ENCODE results near the gene SCNN1G.

Gene SCNN1G

DNA sequence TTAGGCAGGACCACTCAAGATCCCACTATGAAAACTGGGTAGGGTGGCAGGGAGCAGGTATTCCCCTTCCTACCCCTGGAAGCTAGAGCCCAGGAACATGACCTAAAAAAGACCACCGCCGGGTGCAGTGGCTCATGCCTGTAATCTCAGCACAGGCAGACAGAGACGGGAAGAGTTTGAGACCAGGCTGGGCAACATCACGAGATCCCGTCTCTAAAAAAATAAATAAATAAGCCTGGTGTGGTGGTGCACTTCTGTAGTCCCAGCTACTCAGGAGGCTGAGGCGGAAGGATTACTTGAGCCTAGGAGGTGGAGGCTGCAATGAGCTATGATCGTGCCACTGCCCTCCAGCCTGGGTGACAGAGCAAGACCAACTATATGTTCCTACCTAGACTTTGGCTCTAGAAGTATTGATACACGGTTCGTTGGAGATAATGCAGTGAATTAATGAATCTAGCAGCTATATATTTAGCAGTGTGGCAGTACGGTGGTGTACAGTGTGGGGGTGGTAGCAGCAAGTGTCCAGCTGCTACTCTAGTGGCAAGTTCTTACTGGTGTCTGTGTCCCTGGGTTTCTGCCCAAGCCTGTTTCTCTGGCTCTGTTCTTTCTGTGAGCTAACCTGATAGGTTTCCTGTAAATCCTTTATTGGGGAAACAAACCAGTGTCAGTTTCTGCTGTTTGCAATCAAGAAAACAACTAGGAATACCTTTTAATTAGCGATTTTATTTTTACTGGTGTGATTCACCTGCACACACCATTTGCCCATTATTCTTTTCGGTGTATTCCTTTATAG, 30.0 kb upstream of the SCNN1G start:
- no peak for DNase-seq (ENCODE audit: extremely low read depth, low read depth)
- no peak overlapping the region for H3K4me3 ChIP-seq (replicated peaks; ENCODE audit: low read depth, low read length)
- TF ChIP-seq, protein P1, sequence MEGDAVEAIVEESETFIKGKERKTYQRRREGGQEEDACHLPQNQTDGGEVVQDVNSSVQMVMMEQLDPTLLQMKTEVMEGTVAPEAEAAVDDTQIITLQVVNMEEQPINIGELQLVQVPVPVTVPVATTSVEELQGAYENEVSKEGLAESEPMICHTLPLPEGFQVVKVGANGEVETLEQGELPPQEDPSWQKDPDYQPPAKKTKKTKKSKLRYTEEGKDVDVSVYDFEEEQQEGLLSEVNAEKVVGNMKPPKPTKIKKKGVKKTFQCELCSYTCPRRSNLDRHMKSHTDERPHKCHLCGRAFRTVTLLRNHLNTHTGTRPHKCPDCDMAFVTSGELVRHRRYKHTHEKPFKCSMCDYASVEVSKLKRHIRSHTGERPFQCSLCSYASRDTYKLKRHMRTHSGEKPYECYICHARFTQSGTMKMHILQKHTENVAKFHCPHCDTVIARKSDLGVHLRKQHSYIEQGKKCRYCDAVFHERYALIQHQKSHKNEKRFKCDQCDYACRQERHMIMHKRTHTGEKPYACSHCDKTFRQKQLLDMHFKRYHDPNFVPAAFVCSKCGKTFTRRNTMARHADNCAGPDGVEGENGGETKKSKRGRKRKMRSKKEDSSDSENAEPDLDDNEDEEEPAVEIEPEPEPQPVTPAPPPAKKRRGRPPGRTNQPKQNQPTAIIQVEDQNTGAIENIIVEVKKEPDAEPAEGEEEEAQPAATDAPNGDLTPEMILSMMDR (IDR thresholded peaks at IDR 0.05; ENCODE audit: low read depth, low read length, missing control alignments), result no peak

DNA sequence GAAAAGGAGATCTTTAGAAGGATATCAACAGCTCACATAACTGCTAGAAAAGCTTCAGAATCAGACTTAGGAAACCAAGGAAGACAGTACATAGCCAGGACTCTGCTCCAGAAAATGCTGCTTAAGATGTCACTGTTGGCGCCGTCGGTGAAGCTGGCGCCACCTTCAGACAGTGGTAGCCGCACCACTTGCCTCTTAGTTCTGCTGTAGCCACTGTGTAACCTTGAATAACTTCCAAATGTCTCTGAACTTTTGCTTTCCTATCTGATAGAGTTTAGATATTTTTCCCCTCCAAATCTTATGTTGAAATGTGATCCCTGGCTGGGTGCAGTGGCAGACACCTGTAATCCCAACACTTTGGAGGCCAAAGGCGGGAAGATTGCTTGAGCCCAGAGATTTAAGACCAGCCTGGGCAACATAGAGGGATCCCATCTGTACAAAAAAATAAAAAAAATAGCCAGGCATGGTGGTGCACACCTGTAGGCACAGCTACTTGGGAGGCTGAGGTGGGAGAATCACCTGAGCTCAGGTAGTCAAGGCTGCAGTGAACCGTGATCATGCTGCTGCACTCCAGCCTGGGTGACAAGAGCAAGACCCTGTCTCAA, 27.0 kb upstream of the SCNN1G start:
- TF ChIP-seq, protein P1 (IDR thresholded peaks at IDR 0.05; ENCODE audit: low read depth, low read length, missing control alignments), result peak; percentile 36
- H3K4me3 ChIP-seq (replicated peaks; ENCODE audit: low read depth, low read length), result no peak overlapping the region
- no peak for DNase-seq (ENCODE audit: extremely low read depth, low read depth)

DNA sequence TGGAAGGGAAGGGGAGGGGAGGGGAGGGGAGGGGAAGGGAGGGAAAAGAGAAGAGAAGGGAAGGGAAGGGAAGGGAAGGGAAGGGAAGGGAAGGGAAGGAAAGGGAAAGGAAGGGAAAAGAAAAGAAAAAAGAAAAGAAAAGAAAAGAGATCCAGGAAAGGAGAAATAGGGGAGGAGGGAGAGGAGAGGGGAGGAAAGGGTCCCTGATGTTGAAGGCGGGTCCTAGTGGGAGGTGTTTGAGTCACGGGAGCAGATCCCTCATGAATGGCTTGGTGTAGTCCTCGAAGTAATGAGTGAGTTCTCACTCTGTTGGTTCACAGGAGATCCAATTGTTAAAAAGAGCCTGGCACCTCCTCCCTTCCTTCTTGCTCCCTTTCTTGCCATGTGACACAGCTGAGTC, 26.4 kb upstream of the SCNN1G start:
- TF ChIP-seq, protein P1 (IDR thresholded peaks at IDR 0.05; ENCODE audit: low read depth, low read length, missing control alignments), result no peak
- DNase-seq (ENCODE audit: extremely low read depth, low read depth), result no peak
- H3K4me3 ChIP-seq (replicated peaks; ENCODE audit: low read depth, low read length), result no peak overlapping the region

DNA sequence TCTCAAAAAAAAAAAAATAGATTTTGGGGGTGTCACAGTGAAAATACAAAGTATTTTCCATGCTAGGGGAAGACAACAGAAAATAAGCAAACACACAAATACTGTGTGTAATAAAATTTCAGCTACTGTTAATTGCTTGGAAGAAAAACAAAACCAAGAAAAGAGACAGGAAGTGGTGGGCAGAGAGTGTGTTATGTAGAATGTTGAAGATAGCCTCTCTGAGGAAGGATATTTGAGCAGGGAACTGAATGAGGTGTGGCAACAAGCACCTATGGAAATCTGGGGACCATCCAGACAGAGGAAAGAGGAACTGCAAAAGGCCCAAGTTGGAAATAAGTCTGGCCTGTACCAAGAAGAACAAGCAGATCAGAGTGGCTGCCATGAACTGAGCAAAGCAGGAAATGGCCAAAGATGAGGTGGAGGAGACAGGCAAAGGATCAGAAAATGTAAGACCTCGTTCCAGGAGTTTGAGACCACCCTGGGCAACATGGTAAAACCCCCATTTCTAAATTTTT, 25.5 kb upstream of the SCNN1G start:
- DNase-seq (ENCODE audit: extremely low read depth, low read depth), result no peak
- TF ChIP-seq, protein P1 (IDR thresholded peaks at IDR 0.05; ENCODE audit: low read depth, low read length, missing control alignments), result no peak
- H3K4me3 ChIP-seq (replicated peaks; ENCODE audit: low read depth, low read length), result no peak overlapping the region

DNA sequence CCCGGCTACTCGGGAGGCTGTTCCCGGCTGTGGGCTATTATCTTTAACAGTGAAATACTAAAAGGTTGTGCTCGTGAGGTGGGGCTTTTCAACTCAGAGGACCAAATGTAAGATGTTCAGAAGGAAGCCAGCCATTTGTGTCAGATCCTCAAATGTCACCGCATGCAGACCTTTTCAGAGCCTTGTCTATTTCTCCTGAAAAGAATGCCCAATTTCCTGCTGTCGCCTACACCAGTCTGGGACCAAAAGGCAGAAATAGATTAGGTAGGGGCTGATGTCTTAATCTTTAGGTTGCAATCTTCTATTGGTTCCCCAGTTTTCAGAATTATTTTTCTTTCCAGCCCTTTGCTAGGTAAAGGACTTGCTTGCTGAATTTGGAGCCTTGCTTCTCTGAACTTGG, 24.4 kb upstream of the SCNN1G start:
- TF ChIP-seq, protein P1 (IDR thresholded peaks at IDR 0.05; ENCODE audit: low read depth, low read length, missing control alignments), result no peak
- no peak overlapping the region for H3K4me3 ChIP-seq (replicated peaks; ENCODE audit: low read depth, low read length)
- no peak for DNase-seq (ENCODE audit: extremely low read depth, low read depth)

DNA sequence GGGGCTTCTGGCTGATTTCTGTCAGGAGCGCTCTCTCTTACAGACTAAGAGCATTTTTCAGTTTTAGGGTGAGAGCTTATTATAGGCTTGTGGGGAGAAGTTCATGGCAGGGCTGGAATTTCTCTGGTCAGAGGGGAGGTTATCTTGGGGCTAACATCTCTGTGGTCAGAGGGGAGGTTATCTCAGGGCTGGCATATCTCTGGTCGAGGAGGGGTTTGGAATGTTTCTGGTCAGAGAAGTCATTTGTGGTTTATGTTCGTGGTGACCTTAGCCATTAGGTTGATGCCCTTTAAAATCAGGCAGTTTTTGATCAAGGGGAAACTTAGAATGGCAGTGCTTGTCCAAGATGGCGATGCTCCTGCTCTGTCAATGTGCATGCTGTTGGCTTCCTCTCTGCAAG, 22.5 kb upstream of the SCNN1G start:
- no peak overlapping the region for H3K4me3 ChIP-seq (replicated peaks; ENCODE audit: low read depth, low read length)
- TF ChIP-seq, protein P1 (IDR thresholded peaks at IDR 0.05; ENCODE audit: low read depth, low read length, missing control alignments), result no peak
- no peak for DNase-seq (ENCODE audit: extremely low read depth, low read depth)
